Activated naive CD8-positive, alpha-beta T cell treated with anti-CD3 and anti-CD28 coated beads, Interleukin-2, amount 50 U/mL, for 24 hours (primary cell): ENCODE measurements around the gene RBBP4.

ENCODE experiments used
- ATAC-seq: fragments of 150-1000 bp; cut with Tn5 transposase; one replicate; pipeline ENCODE4 v1.10.0; 2021
- DNase-seq: peaks from one replicate; pipeline ENCODE4 v3.0.0; 2021
- H3K27ac Mint-ChIP-seq: one replicate; pipeline ENCODE4 v1.8.0; 2021; ENCODE audit warnings: mild to moderate bottlenecking, mixed read lengths
- H3K27me3 Mint-ChIP-seq: one replicate; pipeline ENCODE4 v1.8.0; 2021; ENCODE audit warnings: mixed read lengths
- H3K36me3 Mint-ChIP-seq: one replicate; pipeline ENCODE4 v1.8.0; 2021; ENCODE audit warnings: low read depth, mixed read lengths
- H3K4me1 Mint-ChIP-seq: one replicate; pipeline ENCODE4 v1.8.0; 2021; ENCODE audit warnings: mixed read lengths
- H3K4me3 Mint-ChIP-seq: one replicate; pipeline ENCODE4 v1.8.0; 2021; ENCODE audit warnings: mild to moderate bottlenecking, moderate library complexity, mixed read lengths
- H3K9me3 Mint-ChIP-seq: one replicate; pipeline ENCODE4 v1.8.0; 2021; ENCODE audit warnings: mixed read lengths

Gene RBBP4

GRCh38 chr1:32716312-32717148, 65.5 kb downstream of the RBBP4 start:
- Mint-ChIP-seq H3K27ac (no peak overlapping the region), H3K27me3 (peaks cover 5% of the 10 kb centered on the region)

DNA sequence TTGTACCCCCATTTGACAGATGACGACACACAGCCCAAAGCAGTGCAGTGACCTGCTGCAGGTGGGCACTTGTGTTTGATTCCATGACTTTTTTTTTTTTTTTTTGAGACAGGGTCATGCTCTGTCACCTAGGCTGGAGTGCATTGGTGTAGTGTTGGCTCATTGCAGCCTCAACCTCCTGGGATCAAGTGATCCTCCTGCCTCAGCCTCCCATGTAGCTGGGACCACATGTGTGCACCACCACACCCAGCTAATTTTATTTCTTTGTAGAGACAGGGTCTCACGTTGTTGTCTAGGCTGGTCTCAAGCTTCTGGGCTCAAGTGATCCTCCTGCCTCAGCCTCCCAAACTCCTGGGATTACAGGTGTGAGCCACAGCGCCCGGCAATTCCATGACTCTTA, 66.5 kb downstream of the RBBP4 start:
- Mint-ChIP-seq H3K4me1 (peaks cover 3% of the 10 kb centered on the region), H3K36me3 (no peaks in the 10 kb centered on the region), H3K4me3 (no peak overlapping the region), H3K9me3 (no peaks in the 10 kb centered on the region), H3K27ac (no peak overlapping the region), H3K27me3 (peaks cover 5% of the 10 kb centered on the region)
- no peak for DNase-seq
- ATAC-seq: no peak

More at GRCh38 chr1:32716312-32717148, 65.5 kb downstream of the RBBP4 start:
- DNase-seq (peak; percentile 56), ATAC-seq (peak; percentile 40)
- Mint-ChIP-seq H3K4me1 (peaks cover 8% of the 10 kb centered on the region), H3K9me3 (no peaks in the 10 kb centered on the region), H3K4me3 (no peak overlapping the region), H3K36me3 (no peaks in the 10 kb centered on the region)

DNA sequence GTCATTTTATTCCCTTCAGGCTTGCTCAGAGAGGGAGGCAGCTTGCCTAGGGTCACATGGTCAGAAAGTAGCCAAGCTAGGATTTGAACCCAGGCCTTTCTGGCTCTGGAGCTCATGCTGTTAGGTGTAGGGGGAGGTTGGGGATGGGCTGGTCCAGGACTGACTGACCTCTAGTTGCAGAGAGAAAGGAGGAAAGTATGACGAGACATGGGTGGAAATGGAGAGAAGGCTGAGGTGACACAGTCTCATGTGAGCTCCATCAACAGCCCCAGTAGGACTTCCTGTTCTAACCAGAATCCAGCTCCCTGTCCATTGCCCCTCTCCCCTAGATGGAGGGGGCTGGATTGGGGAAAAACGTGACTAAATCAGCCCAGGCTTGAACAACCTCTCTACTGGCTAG, 67.0 kb downstream of the RBBP4 start:
- Mint-ChIP-seq H3K27ac (no peak overlapping the region), H3K9me3 (no peaks in the 10 kb centered on the region), H3K4me1 (peaks cover 3% of the 10 kb centered on the region), H3K4me3 (no peak overlapping the region), H3K27me3 (peaks cover 5% of the 10 kb centered on the region), H3K36me3 (no peaks in the 10 kb centered on the region)
- ATAC-seq (no peak), DNase-seq (no peak)

DNA sequence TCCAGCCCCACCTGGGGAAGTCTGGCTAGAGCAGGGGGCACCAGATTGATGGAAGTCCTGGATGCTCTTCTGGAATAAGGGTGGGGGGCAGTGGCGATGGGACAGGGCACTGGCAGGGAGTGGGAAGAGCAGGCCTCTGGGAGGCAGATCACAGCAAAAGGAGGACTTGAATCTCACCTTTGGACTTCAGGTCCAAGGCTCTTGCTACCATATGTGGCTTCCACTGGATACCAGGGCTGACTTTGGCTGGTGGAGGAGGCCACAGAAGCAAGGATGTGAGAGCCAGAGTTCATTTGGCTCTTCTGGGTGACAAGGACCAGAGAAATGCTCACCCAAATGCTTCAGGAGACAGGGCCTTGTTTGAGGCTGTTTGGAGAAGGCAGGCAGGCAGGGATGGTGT, 67.5 kb downstream of the RBBP4 start:
- ATAC-seq (no peak), DNase-seq (no peak)
- no peaks in the 10 kb centered on the region for H3K9me3 Mint-ChIP-seq
- H3K27me3 Mint-ChIP-seq: peaks cover 5% of the 10 kb centered on the region
- no peaks in the 10 kb centered on the region for H3K36me3 Mint-ChIP-seq
- no peak overlapping the region for H3K27ac Mint-ChIP-seq
- no peak overlapping the region for H3K4me3 Mint-ChIP-seq
- H3K4me1 Mint-ChIP-seq: peaks cover 3% of the 10 kb centered on the region

DNA sequence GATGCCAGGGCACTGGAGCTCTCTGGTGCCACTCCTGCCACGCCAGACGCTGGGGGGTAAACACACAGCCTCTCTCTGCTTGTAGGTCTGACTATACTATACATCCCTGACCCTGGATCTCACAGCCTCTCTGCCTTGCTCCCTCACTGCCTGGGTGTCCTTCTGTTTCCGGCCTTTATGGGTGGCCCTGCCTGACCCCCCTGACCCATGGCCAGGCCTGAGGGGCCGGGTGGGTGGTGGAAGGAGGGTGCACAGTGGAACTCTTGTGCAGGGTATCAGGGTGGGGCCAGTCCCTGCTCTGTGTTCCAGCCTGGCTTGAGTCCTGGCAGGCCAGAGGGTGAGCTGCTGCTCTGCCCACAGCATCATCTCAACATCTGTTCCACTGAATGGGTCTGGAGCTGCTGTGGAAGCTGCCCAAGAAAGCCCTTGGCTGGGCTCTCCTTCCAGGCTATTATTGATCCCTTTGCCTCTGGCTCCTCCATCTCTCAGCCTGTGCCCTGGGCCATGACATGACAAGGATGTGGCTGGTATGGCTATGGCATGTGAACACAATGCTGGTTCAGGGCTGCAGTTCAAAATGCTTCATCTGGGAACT, 68.8 kb downstream of the RBBP4 start:
- H3K4me3 Mint-ChIP-seq: no peak overlapping the region
- ATAC-seq (no peak), DNase-seq (no peak)
- H3K36me3 Mint-ChIP-seq: no peaks in the 10 kb centered on the region
- H3K27me3 Mint-ChIP-seq: peaks cover 5% of the 10 kb centered on the region
- H3K9me3 Mint-ChIP-seq: no peaks in the 10 kb centered on the region
- peaks cover 3% of the 10 kb centered on the region for H3K4me1 Mint-ChIP-seq
- H3K27ac Mint-ChIP-seq: no peak overlapping the region

- ATAC-seq: peak; percentile 64
- Mint-ChIP-seq H3K36me3 (no peaks in the 10 kb centered on the region), H3K4me3 (no peak overlapping the region), H3K4me1 (peaks cover 10% of the 10 kb centered on the region), H3K27me3 (peaks cover 5% of the 10 kb centered on the region), H3K9me3 (no peaks in the 10 kb centered on the region), H3K27ac (no peak overlapping the region)
- DNase-seq: no peak
Measured at GRCh38 chr1:32724678-32725614, 73.9 kb downstream of the RBBP4 start.

GRCh38 chr1:32725615-32725982, 74.6 kb downstream of the RBBP4 start:
- ATAC-seq: no peak
- Mint-ChIP-seq H3K36me3 (no peaks in the 10 kb centered on the region), H3K4me1 (peaks cover 10% of the 10 kb centered on the region), H3K9me3 (no peaks in the 10 kb centered on the region), H3K4me3 (no peak overlapping the region), H3K27ac (peak overlapping the region; percentile 3), H3K27me3 (peaks cover 5% of the 10 kb centered on the region)
- DNase-seq: no peak

GRCh38 chr1:32727876-32728275, 76.9 kb downstream of the RBBP4 start:
- DNase-seq (no peak), ATAC-seq (no peak)
- H3K27me3 Mint-ChIP-seq: peaks cover 1% of the 10 kb centered on the region
- peaks cover 12% of the 10 kb centered on the region for H3K4me1 Mint-ChIP-seq
- no peak overlapping the region for H3K4me3 Mint-ChIP-seq
- H3K27ac Mint-ChIP-seq: no peak overlapping the region
- no peaks in the 10 kb centered on the region for H3K9me3 Mint-ChIP-seq
- H3K36me3 Mint-ChIP-seq: no peaks in the 10 kb centered on the region

DNA sequence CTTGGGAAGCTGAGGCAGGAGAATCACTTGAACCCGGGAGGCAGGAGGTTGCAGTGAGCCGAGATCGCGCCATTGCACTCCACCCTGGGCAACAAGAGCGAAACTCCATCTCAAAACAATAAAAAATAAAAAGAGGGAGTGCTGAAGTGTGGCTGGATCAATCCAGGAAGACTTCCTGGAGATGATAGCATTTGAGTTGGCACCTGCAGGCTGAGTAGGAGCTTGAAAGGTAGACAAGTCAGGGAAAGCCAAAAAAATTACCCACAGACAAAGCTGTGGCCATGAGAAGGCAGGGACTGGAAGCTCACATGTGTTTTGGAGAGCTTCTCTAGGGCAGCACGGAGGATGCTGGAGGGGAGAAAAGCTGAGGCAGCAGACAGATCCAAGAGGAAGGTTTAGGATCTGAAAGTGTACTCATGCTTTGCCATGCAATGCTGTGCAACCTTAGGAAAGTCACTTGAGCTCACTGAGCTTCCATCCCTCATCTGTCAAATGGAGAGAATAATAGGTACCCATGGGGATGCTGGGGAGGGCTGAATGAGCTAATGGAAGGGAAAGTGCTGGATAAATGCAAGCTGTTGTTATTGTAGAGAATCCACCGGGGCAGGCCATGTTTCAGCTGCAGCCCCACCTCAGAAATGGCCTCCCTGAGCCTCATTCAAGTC, 77.5 kb downstream of the RBBP4 start:
- ATAC-seq: no peak
- no peak overlapping the region for H3K27ac Mint-ChIP-seq
- no peaks in the 10 kb centered on the region for H3K36me3 Mint-ChIP-seq
- H3K9me3 Mint-ChIP-seq: no peaks in the 10 kb centered on the region
- H3K27me3 Mint-ChIP-seq: peaks cover 1% of the 10 kb centered on the region
- DNase-seq: no peak
- no peak overlapping the region for H3K4me3 Mint-ChIP-seq
- peaks cover 12% of the 10 kb centered on the region for H3K4me1 Mint-ChIP-seq

- no peak overlapping the region for H3K27ac Mint-ChIP-seq
- ATAC-seq (no peak), DNase-seq (no peak)
- no peaks in the 10 kb centered on the region for H3K36me3 Mint-ChIP-seq
- no peaks in the 10 kb centered on the region for H3K9me3 Mint-ChIP-seq
- H3K27me3 Mint-ChIP-seq: peaks cover 1% of the 10 kb centered on the region
- no peak overlapping the region for H3K4me3 Mint-ChIP-seq
- peaks cover 14% of the 10 kb centered on the region for H3K4me1 Mint-ChIP-seq
Measured at GRCh38 chr1:32729254-32730046, 78.4 kb downstream of the RBBP4 start.

GRCh38 chr1:32733582-32734321, 82.7 kb downstream of the RBBP4 start:
- H3K9me3 Mint-ChIP-seq: no peaks in the 10 kb centered on the region
- H3K36me3 Mint-ChIP-seq: no peaks in the 10 kb centered on the region
- DNase-seq (no peak), ATAC-seq (no peak)
- H3K4me1 Mint-ChIP-seq: peaks cover 4% of the 10 kb centered on the region
- no peak overlapping the region for H3K4me3 Mint-ChIP-seq
- H3K27ac Mint-ChIP-seq: no peak overlapping the region
- peaks cover 1% of the 10 kb centered on the region for H3K27me3 Mint-ChIP-seq
